Neural cell (in vitro differentiated cells): Measurements from ENCODE around the gene DST.

Experiments used
- CTCF ChIP-seq: fragments of 450-650 bp; IDR thresholded peaks from 2 replicates; pipeline ENCODE4 v1.5.1; 2014; ENCODE audit warnings: antibody characterized with exemption, mild to moderate bottlenecking, moderate library complexity; ENCODE audit not compliant: poor library complexity, severe bottlenecking
- EP300 ChIP-seq: fragments of 450-650 bp; conservative IDR thresholded peaks from 2 replicates; pipeline ENCODE4 v1.6.1; 2014; ENCODE audit warnings: antibody characterized with exemption, mild to moderate bottlenecking, moderate library complexity; ENCODE audit not compliant: poor library complexity, severe bottlenecking
- EZH2 ChIP-seq: fragments of 200-600, 300-800 bp; shearing (Covaris generic), sonication (generic); IDR thresholded peaks from 2 replicates; pipeline ENCODE4 v1.6.1; 2014; ENCODE audit warnings: antibody characterized with exemption, low read length, borderline replicate concordance, mild to moderate bottlenecking; ENCODE audit not compliant: insufficient read depth, poor library complexity, severe bottlenecking
- MXI1 ChIP-seq: fragments of 450-650 bp; conservative IDR thresholded peaks from 2 replicates; pipeline ENCODE4 v1.6.1; 2014; ENCODE audit warnings: antibody characterized with exemption, mild to moderate bottlenecking; ENCODE audit not compliant: poor library complexity, severe bottlenecking

- no peak for TF ChIP-seq CTCF
- TF ChIP-seq EP300: no peak
- no peak for TF ChIP-seq EZH2
- no peak for TF ChIP-seq MXI1
Measured at GRCh38 chr6:56686429-56686828, 43.7 kb upstream of the DST start.
